GM12892 (cell line): ENCODE results near the gene TTC38.

Experiments
- POLR2A ChIP-seq: IDR thresholded peaks from 2 replicates; pipeline ENCODE4 v1.6.1; 2011; ENCODE audit warnings: low read depth, low read length, control low read depth
- POLR2AphosphoS5 ChIP-seq: IDR thresholded peaks from 2 replicates; pipeline ENCODE4 v1.6.1; 2011; ENCODE audit warnings: low read depth, low read length, control low read depth
- TAF1 ChIP-seq: IDR thresholded peaks from 2 replicates; pipeline ENCODE4 v1.6.1; 2011; ENCODE audit warnings: low read depth, mild to moderate bottlenecking, control low read depth, low read length, borderline replicate concordance

DNA sequence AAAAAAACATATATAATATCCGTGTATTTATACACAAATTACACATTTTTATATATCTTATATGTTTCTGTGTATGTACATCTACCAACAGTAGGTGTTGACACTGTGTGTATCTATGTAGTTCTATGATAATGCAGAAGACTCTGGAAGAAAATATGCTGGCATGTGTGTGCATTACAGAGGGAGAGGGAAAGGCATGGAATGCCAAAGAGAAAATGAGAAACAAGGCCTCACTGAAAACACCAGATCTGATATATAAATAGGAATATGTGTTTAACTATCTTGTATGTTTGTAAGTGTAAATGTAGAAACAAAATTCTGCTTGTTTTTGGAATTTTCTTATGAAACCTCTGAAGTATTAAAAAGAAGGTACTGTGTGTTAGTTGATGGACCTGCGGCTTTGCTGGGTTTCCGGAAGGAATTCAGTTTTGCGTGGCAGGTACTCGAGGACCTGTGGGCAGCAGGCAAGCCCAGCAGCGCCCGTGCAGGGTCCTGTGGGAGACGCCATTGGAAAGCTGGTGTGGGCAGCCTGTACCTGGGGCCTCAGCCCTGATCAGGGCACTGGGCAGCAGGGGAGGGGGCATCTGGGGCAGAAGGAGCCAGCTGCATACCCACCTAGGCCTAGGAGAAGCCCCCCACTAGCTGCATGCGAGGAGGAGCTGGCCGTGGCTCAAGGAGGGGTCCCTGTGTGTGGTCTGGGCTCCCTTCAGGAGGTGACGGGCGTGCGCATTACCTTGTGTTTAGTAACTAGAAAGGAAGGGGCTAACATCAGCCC, 60.1 kb downstream of the TTC38 start:
- TF ChIP-seq POLR2A (no peak), POLR2AphosphoS5 (no peak), TAF1 (no peak)
